DND-41 (cell line): Measurements from ENCODE around the gene PROB1.

Experiments used
- CTCF ChIP-seq: IDR thresholded peaks from 2 replicates; pipeline ENCODE4 v1.5.1; 2012; ENCODE audit warnings: borderline replicate concordance, low read length, moderate library complexity, mild to moderate bottlenecking; ENCODE audit not compliant: poor library complexity, severe bottlenecking; ENCODE audit errors: extremely low read depth
- EZH2 ChIP-seq: IDR thresholded peaks from 3 replicates; pipeline ENCODE4 v1.6.1; 2012; ENCODE audit warnings: borderline replicate concordance, low read depth, mild to moderate bottlenecking, moderate library complexity, low read length, inconsistent platforms; ENCODE audit not compliant: severe bottlenecking

DNA sequence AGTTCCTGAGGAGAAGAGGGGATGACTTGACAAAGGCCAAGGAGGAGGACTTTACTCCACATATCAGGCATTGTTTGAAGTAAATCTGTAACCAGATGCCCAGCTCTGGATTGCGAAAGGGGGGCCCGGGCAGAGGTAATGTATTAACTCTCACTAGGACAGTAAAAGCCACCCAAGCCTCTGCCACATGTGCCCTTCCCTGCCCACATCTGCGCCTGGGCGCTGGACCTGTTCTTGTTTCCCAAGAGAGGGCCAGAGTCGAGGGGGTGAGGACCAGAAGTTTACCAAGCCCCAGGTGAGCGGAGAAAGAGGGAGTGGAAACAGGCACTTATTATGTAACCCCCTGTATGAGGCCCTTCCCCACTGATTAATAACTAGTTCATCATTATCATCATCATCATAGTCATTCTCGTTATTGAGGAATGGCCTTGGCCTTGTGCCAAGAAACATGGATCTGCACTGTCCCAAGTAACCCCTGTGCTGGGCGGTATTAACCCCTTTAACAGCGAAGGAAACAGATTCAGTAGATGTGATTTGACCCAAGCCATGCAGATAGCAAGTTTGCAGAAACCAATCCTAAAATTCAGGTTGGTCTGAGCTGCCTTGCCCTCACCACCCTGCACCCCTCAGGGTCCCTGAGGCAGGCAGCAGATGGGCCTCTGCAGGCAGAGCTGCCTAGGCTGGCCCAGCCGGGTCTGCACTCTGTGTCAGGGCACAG, 11.5 kb downstream of the PROB1 start, which contains the start of gene SLC23A1:
- TF ChIP-seq CTCF: no peak
- no peak for TF ChIP-seq EZH2
